PFSK-1 (cell line): ENCODE results near the gene PSEN1.

ENCODE experiments used
- POLR2AphosphoS5 ChIP-seq: IDR thresholded peaks from 2 replicates; pipeline ENCODE4 v1.6.1; 2012; ENCODE audit warnings: low read depth, mild to moderate bottlenecking, control low read depth, low read length, moderate library complexity
- SIN3A ChIP-seq: IDR thresholded peaks from 2 replicates; pipeline ENCODE4 v1.6.1; 2012; ENCODE audit warnings: mild to moderate bottlenecking, low read length, moderate library complexity, borderline replicate concordance; ENCODE audit not compliant: insufficient read depth

DNA sequence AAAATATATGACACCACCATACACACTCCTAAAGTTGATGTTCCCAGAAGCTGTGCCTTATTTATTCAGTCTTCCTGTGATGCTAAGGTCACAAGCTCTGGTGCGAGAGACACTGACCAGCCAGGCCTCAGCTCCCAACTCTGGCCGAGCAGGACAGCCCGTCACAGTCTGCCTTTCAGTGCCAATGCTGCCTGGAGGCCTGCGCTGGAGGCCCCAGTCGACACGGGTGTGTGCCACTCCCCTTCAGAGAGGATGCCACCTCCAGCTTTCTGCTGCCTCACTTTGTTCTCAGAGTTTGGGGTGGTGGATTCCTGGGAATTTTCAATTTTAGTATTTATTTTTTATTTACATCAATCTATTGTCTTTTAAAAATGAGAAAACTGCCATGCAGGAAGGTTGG is 93.7 kb downstream of the PSEN1 start:
- TF ChIP-seq POLR2AphosphoS5 (no peak), SIN3A (no peak)
